ENCODE results near the gene HIVEP3. TPM values are rescaled to one million over a fixed set of nuclear protein-coding genes. Genes with fewer than 3 reads are reported as not detected.

Gene HIVEP3
- total and polyA plus RNA-seq, 8 donors: 1.8 to 65.3 (median 3.8) TPM

DNA sequence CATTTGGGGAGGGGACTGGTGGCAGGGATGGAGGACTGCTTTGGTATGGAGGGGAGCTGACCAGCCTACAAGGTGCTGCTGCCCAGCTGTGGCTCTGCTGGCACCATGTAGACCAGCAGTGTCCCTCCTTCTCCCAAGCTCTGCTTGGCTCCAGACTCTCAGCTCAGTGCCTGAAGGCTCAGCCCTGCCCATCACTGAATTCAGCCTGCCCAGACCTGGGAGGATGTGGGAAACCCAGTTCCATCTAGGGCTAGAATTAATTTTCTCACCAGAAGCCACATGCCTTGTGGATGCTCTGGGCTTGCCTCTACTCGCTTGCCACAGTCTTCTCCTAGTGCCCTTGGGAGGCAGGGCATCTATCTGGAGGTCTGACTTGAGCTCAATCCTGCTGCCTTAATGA lies 239.2 kb downstream of the HIVEP3 start:
- TF ChIP-seq POLR2AphosphoS5 (IDR thresholded peaks at IDR 0.05) (no peak), POLR2A (IDR thresholded peaks at IDR 0.05) (no peak), EP300 (IDR thresholded peaks at IDR 0.05) (no peak)
- TF ChIP-seq, protein P1, sequence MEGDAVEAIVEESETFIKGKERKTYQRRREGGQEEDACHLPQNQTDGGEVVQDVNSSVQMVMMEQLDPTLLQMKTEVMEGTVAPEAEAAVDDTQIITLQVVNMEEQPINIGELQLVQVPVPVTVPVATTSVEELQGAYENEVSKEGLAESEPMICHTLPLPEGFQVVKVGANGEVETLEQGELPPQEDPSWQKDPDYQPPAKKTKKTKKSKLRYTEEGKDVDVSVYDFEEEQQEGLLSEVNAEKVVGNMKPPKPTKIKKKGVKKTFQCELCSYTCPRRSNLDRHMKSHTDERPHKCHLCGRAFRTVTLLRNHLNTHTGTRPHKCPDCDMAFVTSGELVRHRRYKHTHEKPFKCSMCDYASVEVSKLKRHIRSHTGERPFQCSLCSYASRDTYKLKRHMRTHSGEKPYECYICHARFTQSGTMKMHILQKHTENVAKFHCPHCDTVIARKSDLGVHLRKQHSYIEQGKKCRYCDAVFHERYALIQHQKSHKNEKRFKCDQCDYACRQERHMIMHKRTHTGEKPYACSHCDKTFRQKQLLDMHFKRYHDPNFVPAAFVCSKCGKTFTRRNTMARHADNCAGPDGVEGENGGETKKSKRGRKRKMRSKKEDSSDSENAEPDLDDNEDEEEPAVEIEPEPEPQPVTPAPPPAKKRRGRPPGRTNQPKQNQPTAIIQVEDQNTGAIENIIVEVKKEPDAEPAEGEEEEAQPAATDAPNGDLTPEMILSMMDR (IDR thresholded peaks at IDR 0.05): no peak
- intact Hi-C loops (cut with DNase I; ENCODE audit: low total_unique reads): no loop called here
- H3K27me3 ChIP-seq: no peaks in the 10 kb centered on the region
- H3K36me3 ChIP-seq: no peaks in the 10 kb centered on the region
- H3K9me3 ChIP-seq: no peaks in the 10 kb centered on the region
- WGBS, 5 donors: 69 to 94% (median 90%) methylated on average over 1 of the region's 1 CpG
- no peak overlapping the region for H3K27ac ChIP-seq
- H3K4me3 ChIP-seq: no peak overlapping the region
- H3K4me1 ChIP-seq: peaks cover 0 to 40% (median 2%) of the 10 kb centered on the region in 4 donors
- no peak for DNase-seq

DNA sequence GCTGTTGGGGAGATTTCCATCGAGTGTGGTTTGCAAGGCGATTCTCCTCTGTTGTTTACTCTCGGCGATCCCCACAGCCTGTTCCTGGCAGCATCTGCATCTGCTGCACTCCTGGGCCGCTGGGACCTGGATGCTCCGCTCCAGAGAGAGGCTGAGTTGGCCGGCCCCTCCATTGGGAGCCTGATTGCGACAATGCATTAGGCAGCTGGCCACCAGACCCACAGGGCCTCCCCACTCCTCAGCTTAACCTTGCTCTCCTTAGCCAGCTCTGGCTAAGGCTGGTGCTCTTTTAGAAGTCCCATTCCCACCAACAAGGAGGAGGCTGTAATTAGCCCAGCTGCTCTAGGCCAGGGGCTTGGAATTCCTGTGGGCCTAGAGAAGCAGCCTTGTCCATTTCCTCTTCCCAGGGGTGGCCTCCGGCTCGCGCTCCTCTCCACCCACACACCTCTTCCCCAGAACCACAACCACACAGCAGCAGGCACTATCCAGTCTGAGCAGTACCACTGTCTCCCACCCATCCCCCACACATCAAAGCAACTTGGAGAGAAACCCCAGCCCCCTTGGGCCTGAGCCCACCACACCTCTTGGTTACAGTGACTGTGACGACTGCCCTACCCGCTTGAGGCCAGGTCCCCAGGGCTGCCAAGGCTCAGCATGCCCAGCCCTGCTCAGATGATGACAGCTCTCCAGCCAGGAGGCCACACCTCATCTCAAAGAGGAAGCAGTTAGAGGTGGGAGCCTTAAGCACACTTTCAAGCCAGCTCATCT lies 240.4 kb downstream of the HIVEP3 start:
- Histone ChIP-seq H3K27me3 (no peaks in the 10 kb centered on the region), H3K27ac (peak overlapping the region in 3 of 5 donors; percentile 6 to 62 (median 59)), H3K9me3 (no peaks in the 10 kb centered on the region), H3K36me3 (no peaks in the 10 kb centered on the region), H3K4me1 (peaks cover 6 to 37% (median 8%) of the 10 kb centered on the region in 4 donors), H3K4me3 (no peak overlapping the region)
- 67 to 74% (median 70%) methylated on average over 11 to 13 of the region's 13 CpGs for WGBS, 5 donors
- peak in 1 of 2 donors; percentile 54 for DNase-seq
- TF ChIP-seq EP300 (IDR thresholded peaks at IDR 0.05) (no peak), POLR2AphosphoS5 (IDR thresholded peaks at IDR 0.05) (no peak), POLR2A (IDR thresholded peaks at IDR 0.05) (no peak)
- TF ChIP-seq, protein P1 (IDR thresholded peaks at IDR 0.05): no peak
- intact Hi-C loops (cut with DNase I; ENCODE audit: low total_unique reads): no loop called here

DNA sequence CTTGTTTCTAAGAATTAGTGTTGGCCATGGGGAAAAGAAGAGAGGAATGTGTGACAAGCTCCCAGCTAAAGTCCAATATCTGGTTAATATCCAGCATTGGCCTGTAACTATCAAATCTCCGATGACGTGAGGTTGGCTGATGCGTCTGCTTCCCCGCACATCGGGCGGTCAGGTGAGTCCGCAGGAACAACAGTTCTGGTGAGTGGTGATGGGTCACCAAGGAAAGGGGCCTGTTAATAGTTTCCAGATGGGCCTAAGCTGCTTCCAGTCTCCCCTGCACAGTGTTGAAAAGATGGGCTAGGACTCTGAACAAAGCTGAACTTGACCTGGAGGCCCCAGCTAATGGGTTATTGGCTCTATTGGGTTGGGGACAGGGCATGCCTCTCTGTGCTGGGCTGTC lies 241.1 kb downstream of the HIVEP3 start:
- no peak for DNase-seq
- Histone ChIP-seq H3K4me3 (no peak overlapping the region), H3K4me1 (peaks cover 12 to 37% (median 14%) of the 10 kb centered on the region in 4 donors), H3K36me3 (no peaks in the 10 kb centered on the region), H3K9me3 (no peaks in the 10 kb centered on the region), H3K27me3 (no peaks in the 10 kb centered on the region), H3K27ac (peak overlapping the region in 2 of 5 donors; percentile 11 to 59)
- intact Hi-C loops (cut with DNase I; ENCODE audit: low total_unique reads): no loop called here
- TF ChIP-seq POLR2A (IDR thresholded peaks at IDR 0.05): no peak
- TF ChIP-seq, protein P1 (IDR thresholded peaks at IDR 0.05): no peak
- 80 to 96% (median 94%) methylated on average over 7 of the region's 7 CpGs for WGBS, 5 donors

DNA sequence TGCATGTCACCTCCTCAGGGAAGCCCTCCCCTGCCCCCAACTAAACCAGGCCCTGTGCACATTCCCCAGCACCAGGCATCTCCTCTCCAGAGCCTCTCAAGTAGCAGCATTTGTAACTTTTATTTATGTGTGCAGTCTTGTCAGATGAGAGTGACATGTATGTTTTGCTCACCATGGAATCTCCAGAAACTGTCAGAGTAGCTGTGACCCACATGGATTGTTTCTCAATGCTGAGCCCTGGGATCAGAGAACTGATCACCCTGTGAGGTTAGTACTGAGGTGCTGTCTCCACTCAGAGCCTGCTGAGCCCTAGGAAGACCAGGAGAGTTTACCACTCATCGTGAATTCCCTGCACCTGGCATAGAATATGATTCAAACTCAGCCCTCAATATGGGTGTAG lies 243.3 kb downstream of the HIVEP3 start:
- no peak overlapping the region for H3K4me3 ChIP-seq
- 91 to 95% (median 94%) methylated on average over 1 of the region's 1 CpG for WGBS, 5 donors
- DNase-seq: no peak
- H3K36me3 ChIP-seq: no peaks in the 10 kb centered on the region
- H3K27ac ChIP-seq: no peak overlapping the region
- no peaks in the 10 kb centered on the region for H3K27me3 ChIP-seq
- TF ChIP-seq, protein P1 (IDR thresholded peaks at IDR 0.05): no peak
- TF ChIP-seq POLR2AphosphoS5 (IDR thresholded peaks at IDR 0.05) (no peak), EP300 (IDR thresholded peaks at IDR 0.05) (no peak), POLR2A (IDR thresholded peaks at IDR 0.05) (no peak)
- H3K9me3 ChIP-seq: no peaks in the 10 kb centered on the region
- intact Hi-C loops (cut with DNase I; ENCODE audit: low total_unique reads): no loop called here
- peaks cover 12 to 49% (median 15%) of the 10 kb centered on the region in 4 donors for H3K4me1 ChIP-seq
